Measurements from ENCODE around the gene PRKN. TPM values are rescaled to one million over a fixed set of nuclear protein-coding genes. Genes with fewer than 3 reads are reported as not detected.

PRKN gene
- polyA plus RNA-seq, 1 donor from 2014 or later = 1.2 TPM

- no peak overlapping the region for H3K9ac ChIP-seq (ENCODE audit: low read length)
- H3K4me2 ChIP-seq (ENCODE audit: low read length) = no peak overlapping the region
- H4K20me1 ChIP-seq (ENCODE audit: insufficient read depth) = no peaks in the 10 kb centered on the region
- no peaks in the 10 kb centered on the region for H3K9me3 ChIP-seq (ENCODE audit: low read length)
- no peaks in the 10 kb centered on the region for H3K36me3 ChIP-seq (ENCODE audit: insufficient read depth, low read length)
- H2AFZ ChIP-seq (ENCODE audit: low read depth, low read length) = no peak overlapping the region
- H3K4me3 ChIP-seq (ENCODE audit: low read length) = no peak overlapping the region
- no peaks in the 10 kb centered on the region for H3F3A ChIP-seq (ENCODE audit: insufficient read depth, low read length, poor library complexity, severe bottlenecking)
- no peak overlapping the region for H3K27ac ChIP-seq (ENCODE audit: low read length)
- no peaks in the 10 kb centered on the region for H3K9me2 ChIP-seq (ENCODE audit: insufficient read depth, low read length)
- no peaks in the 10 kb centered on the region for H3K27me3 ChIP-seq (ENCODE audit: insufficient read depth, low read depth, low read length)
- no peak for TF ChIP-seq RAD21 (conservative IDR thresholded peaks at IDR 0.05)
- no peak for TF ChIP-seq POLR2AphosphoS5 (IDR thresholded peaks at IDR 0.05)
- TF ChIP-seq EP300 (conservative IDR thresholded peaks at IDR 0.05; ENCODE audit: poor library complexity, severe bottlenecking) = no peak
- no peak for TF ChIP-seq SMC3 (conservative IDR thresholded peaks at IDR 0.05; ENCODE audit: poor library complexity)
- TF ChIP-seq REST (IDR thresholded peaks at IDR 0.05; ENCODE audit: borderline replicate concordance) = no peak
- TF ChIP-seq, protein P1, sequence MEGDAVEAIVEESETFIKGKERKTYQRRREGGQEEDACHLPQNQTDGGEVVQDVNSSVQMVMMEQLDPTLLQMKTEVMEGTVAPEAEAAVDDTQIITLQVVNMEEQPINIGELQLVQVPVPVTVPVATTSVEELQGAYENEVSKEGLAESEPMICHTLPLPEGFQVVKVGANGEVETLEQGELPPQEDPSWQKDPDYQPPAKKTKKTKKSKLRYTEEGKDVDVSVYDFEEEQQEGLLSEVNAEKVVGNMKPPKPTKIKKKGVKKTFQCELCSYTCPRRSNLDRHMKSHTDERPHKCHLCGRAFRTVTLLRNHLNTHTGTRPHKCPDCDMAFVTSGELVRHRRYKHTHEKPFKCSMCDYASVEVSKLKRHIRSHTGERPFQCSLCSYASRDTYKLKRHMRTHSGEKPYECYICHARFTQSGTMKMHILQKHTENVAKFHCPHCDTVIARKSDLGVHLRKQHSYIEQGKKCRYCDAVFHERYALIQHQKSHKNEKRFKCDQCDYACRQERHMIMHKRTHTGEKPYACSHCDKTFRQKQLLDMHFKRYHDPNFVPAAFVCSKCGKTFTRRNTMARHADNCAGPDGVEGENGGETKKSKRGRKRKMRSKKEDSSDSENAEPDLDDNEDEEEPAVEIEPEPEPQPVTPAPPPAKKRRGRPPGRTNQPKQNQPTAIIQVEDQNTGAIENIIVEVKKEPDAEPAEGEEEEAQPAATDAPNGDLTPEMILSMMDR (IDR thresholded peaks at IDR 0.05; ENCODE audit: poor library complexity, severe bottlenecking) = no peak
- TF ChIP-seq EZH2 (IDR thresholded peaks at IDR 0.05; ENCODE audit: borderline replicate concordance, insufficient read depth, low read length, poor library complexity, severe bottlenecking) = no peak
- no peak for TF ChIP-seq MXI1 (conservative IDR thresholded peaks at IDR 0.05; ENCODE audit: poor library complexity, severe bottlenecking)
- TF ChIP-seq TAF1 (IDR thresholded peaks at IDR 0.05; ENCODE audit: low read depth) = no peak
- H3K79me2 ChIP-seq (replicated peaks; ENCODE audit: insufficient read depth, low read length) = no peaks in the 10 kb centered on the region
Measured at GRCh38 chr6:162249907-162250642, 477.5 kb downstream of the PRKN start.

GRCh38 chr6:162245830-162246420, 481.6 kb downstream of the PRKN start:
- Histone ChIP-seq H3K4me2 (ENCODE audit: low read length) (no peak overlapping the region), H3K9me3 (ENCODE audit: low read length) (no peaks in the 10 kb centered on the region), H3F3A (ENCODE audit: insufficient read depth, low read length, poor library complexity, severe bottlenecking) (no peaks in the 10 kb centered on the region), H3K9me2 (ENCODE audit: insufficient read depth, low read length) (no peaks in the 10 kb centered on the region), H3K27ac (ENCODE audit: low read length) (no peak overlapping the region), H2AFZ (ENCODE audit: low read depth, low read length) (no peak overlapping the region), H3K4me3 (ENCODE audit: low read length) (no peak overlapping the region), H3K36me3 (ENCODE audit: insufficient read depth, low read length) (no peaks in the 10 kb centered on the region), H3K27me3 (ENCODE audit: insufficient read depth, low read depth, low read length) (no peaks in the 10 kb centered on the region), H4K20me1 (ENCODE audit: insufficient read depth) (no peaks in the 10 kb centered on the region), H3K9ac (ENCODE audit: low read length) (no peak overlapping the region), H3K79me2 (replicated peaks; ENCODE audit: insufficient read depth, low read length) (no peaks in the 10 kb centered on the region)
- TF ChIP-seq REST (IDR thresholded peaks at IDR 0.05; ENCODE audit: borderline replicate concordance) (no peak), RAD21 (conservative IDR thresholded peaks at IDR 0.05) (no peak), EZH2 (IDR thresholded peaks at IDR 0.05; ENCODE audit: borderline replicate concordance, insufficient read depth, low read length, poor library complexity, severe bottlenecking) (no peak), MXI1 (conservative IDR thresholded peaks at IDR 0.05; ENCODE audit: poor library complexity, severe bottlenecking) (no peak), EP300 (conservative IDR thresholded peaks at IDR 0.05; ENCODE audit: poor library complexity, severe bottlenecking) (no peak), SMC3 (conservative IDR thresholded peaks at IDR 0.05; ENCODE audit: poor library complexity) (no peak), TAF1 (IDR thresholded peaks at IDR 0.05; ENCODE audit: low read depth) (no peak), POLR2AphosphoS5 (IDR thresholded peaks at IDR 0.05) (no peak)
- TF ChIP-seq, protein P1 (IDR thresholded peaks at IDR 0.05; ENCODE audit: poor library complexity, severe bottlenecking) = no peak

Measured in neural cell (in vitro differentiated cells).